GM23338 (cell line): ENCODE measurements around the gene GPHA2. TPM values are rescaled to one million over a fixed set of nuclear protein-coding genes. Genes with fewer than 3 reads are reported as not detected.

Experiments
- ATAC-seq: fragments of 200-7000 bp; cut with Tn5 transposase; 3 replicates; pipeline ENCODE4 v1.9.1; 2020
- DNase-seq: peaks from one replicate; pipeline ENCODE4 v3.0.0-alpha.2; 2015; ENCODE audit warnings: low spot score
- H2AFZ ChIP-seq: fragments of 200-600 bp; sonication (generic); 2 replicates; pipeline ENCODE4 v1.8.0; 2016; ENCODE audit warnings: antibody characterized with exemption, mild to moderate bottlenecking, moderate library complexity
- H3F3A ChIP-seq: fragments of 200-600 bp; sonication (generic); replicated peaks from 2 replicates; pipeline ENCODE4 v1.8.0; 2017; ENCODE audit warnings: antibody characterized with exemption, mixed run types, low read depth
- H3K27ac ChIP-seq: fragments of 200-600 bp; sonication (generic); 2 replicates; pipeline ENCODE4 v1.6.1; 2016; ENCODE audit warnings: low read depth
- H3K27me3 ChIP-seq: fragments of 200-600 bp; sonication (generic); 2 replicates; pipeline ENCODE4 v1.8.0; 2016; ENCODE audit warnings: mild to moderate bottlenecking, mixed run types, moderate library complexity; ENCODE audit not compliant: insufficient read depth
- H3K36me3 ChIP-seq: fragments of 200-600 bp; sonication (generic); 2 replicates; pipeline ENCODE4 v1.8.0; 2016; ENCODE audit warnings: mild to moderate bottlenecking; ENCODE audit not compliant: insufficient read depth
- H3K4me1 ChIP-seq: fragments of 200-600 bp; sonication (generic); 2 replicates; pipeline ENCODE4 v1.8.0; 2016; ENCODE audit warnings: mild to moderate bottlenecking, moderate library complexity; ENCODE audit not compliant: insufficient read depth
- H3K4me2 ChIP-seq: fragments of 200-600 bp; sonication (generic); 2 replicates; pipeline ENCODE4 v1.7.1; 2017; ENCODE audit warnings: mixed run types
- H3K4me3 ChIP-seq: fragments of 200-600 bp; sonication (generic); 2 replicates; pipeline ENCODE4 v1.6.1; 2016; ENCODE audit warnings: mixed run types
- H3K79me2 ChIP-seq: fragments of 200-600 bp; sonication (generic); replicated peaks from 2 replicates; pipeline ENCODE4 v1.8.0; 2017; ENCODE audit warnings: mild to moderate bottlenecking; ENCODE audit not compliant: insufficient read depth
- H3K9me2 ChIP-seq: fragments of 200-600 bp; sonication (generic); 2 replicates; pipeline ENCODE4 v1.8.0; 2017; ENCODE audit not compliant: insufficient read depth
- H4K20me1 ChIP-seq: fragments of 200-600 bp; sonication (generic); replicated peaks from 2 replicates; pipeline ENCODE4 v1.8.0; 2017; ENCODE audit warnings: mild to moderate bottlenecking; ENCODE audit not compliant: insufficient read depth
- H3K27ac Mint-ChIP-seq: 2 replicates; pipeline ENCODE4 v1.8.0; 2020; ENCODE audit warnings: inconsistent platforms, mild to moderate bottlenecking, moderate library complexity, mixed read lengths
- H3K27me3 Mint-ChIP-seq: 3 replicates; pipeline ENCODE4 v1.8.0; 2022; ENCODE audit warnings: low read depth, mild to moderate bottlenecking, moderate library complexity, mixed read lengths, inconsistent platforms; ENCODE audit not compliant: insufficient read depth, poor library complexity
- H3K36me3 Mint-ChIP-seq: 3 replicates; pipeline ENCODE4 v1.8.0; 2021; ENCODE audit warnings: low read depth, mild to moderate bottlenecking, inconsistent platforms, moderate library complexity, mixed read lengths
- H3K4me1 Mint-ChIP-seq: 3 replicates; pipeline ENCODE4 v1.8.0; 2020; ENCODE audit warnings: mild to moderate bottlenecking, inconsistent platforms, mixed read lengths
- H3K4me3 Mint-ChIP-seq: 3 replicates; pipeline ENCODE4 v1.8.0; 2021; ENCODE audit warnings: moderate library complexity, mild to moderate bottlenecking, inconsistent platforms, mixed read lengths
- H3K9me3 Mint-ChIP-seq: 3 replicates; pipeline ENCODE4 v1.8.0; 2020; ENCODE audit warnings: moderate library complexity, mild to moderate bottlenecking, inconsistent platforms, mixed read lengths
- CREB1 ChIP-seq: fragments of 250-450 bp; sonication (Bioruptor Pico); IDR thresholded peaks from 2 replicates; pipeline ENCODE4 v1.5.0; 2020; ENCODE audit warnings: low read depth, mild to moderate bottlenecking, moderate library complexity
- EZH2phosphoT487 ChIP-seq: fragments of 200-600 bp; sonication (generic); IDR thresholded peaks from one replicate; pipeline ENCODE4 v1.8.1; 2018; ENCODE audit warnings: antibody characterized with exemption; ENCODE audit not compliant: unreplicated experiment
- POLR2AphosphoS5 ChIP-seq: IDR thresholded peaks from 2 replicates; pipeline ENCODE4 v1.6.1; 2016; ENCODE audit warnings: antibody characterized with exemption, low read depth
- ZNF331 ChIP-seq: fragments of 250-450 bp; sonication (Bioruptor Pico); IDR thresholded peaks from 2 replicates; pipeline ENCODE4 v1.5.0; 2020; ENCODE audit warnings: low read depth, mild to moderate bottlenecking, moderate library complexity
- polyA plus RNA-seq: library from polyadenylated mRNA; unstranded; fragments of >200 nt; fragmentation: Nextera tagmentation; extraction: Ambion mirVana; gene quantifications from 2 replicates; pipeline ENCODE4 v1.2.1, GENCODE V29; 2016
- total RNA-seq: library from RNA; depleted of rRNA; stranded (reverse); fragments of >200 nt; shearing (Covaris generic); gene quantifications from 2 replicates; pipeline ENCODE4 v1.2.3, GENCODE V29; 2014
- TF ChIP-seq, protein P1 (sequence below): IDR thresholded peaks from one replicate; pipeline ENCODE4 v1.6.1; 2018; ENCODE audit warnings: antibody characterized with exemption; ENCODE audit not compliant: unreplicated experiment
- TF ChIP-seq, protein P2 (sequence below): IDR thresholded peaks from 2 replicates; pipeline ENCODE4 v1.6.1; 2016; ENCODE audit warnings: antibody characterized with exemption
- TF ChIP-seq, protein P3 (sequence below), 2 experiments: fragments of 200-600 bp in 1 of 2; sonication (generic) in 1 of 2; conservative IDR thresholded peaks; 2 replicates each; pipeline versions ENCODE4 v1.5.1 to v1.6.1; 2016 to 2017; ENCODE audit warnings: antibody characterized with exemption in 2 of 2, low read depth in 2 of 2, mild to moderate bottlenecking in 2 of 2, moderate library complexity in 1 of 2

GPHA2 gene
- total and polyA plus RNA-seq, 2 experiments from 2014 or later: 0.83 to 1.8 TPM

DNA sequence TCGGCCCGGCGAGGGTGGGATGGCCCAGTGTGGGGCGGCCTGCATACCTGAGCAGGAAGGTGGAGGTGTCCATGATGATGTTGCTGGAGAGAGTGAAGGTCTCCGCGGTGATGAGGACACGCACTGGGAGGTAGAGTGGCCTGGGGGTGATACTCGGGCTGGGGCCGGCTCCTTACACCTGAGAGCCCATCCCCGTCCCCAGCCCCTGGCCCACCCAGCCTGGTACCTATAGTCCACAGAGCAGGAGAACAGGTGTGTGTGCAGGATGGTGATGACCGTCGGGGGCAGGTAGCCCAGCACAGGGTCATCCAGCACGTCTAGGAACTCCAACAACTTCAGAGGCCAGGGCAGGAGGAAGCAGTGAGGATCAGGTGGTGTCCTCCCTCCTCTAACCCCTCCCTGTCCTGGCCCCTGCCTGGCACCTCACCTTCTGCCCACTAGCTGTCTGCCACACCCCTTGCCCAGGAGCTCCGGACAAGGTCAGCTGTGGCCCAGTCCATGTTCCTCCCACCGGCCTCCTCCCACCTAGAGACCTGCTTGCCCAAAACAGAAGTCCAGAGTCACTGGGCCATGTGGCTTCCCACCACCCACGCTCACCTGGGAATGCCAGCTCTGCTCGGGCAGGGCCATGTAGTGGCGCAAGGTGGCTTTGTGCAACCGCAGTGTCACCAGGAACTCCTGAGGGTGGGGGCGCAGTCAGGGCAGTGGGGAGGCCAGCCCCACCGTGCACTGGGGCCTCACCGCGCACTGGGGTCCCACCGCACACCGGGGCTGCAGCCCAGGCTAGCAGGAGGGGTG lies 30.0 kb downstream of the GPHA2 start (continued):
- TF ChIP-seq, protein P1, sequence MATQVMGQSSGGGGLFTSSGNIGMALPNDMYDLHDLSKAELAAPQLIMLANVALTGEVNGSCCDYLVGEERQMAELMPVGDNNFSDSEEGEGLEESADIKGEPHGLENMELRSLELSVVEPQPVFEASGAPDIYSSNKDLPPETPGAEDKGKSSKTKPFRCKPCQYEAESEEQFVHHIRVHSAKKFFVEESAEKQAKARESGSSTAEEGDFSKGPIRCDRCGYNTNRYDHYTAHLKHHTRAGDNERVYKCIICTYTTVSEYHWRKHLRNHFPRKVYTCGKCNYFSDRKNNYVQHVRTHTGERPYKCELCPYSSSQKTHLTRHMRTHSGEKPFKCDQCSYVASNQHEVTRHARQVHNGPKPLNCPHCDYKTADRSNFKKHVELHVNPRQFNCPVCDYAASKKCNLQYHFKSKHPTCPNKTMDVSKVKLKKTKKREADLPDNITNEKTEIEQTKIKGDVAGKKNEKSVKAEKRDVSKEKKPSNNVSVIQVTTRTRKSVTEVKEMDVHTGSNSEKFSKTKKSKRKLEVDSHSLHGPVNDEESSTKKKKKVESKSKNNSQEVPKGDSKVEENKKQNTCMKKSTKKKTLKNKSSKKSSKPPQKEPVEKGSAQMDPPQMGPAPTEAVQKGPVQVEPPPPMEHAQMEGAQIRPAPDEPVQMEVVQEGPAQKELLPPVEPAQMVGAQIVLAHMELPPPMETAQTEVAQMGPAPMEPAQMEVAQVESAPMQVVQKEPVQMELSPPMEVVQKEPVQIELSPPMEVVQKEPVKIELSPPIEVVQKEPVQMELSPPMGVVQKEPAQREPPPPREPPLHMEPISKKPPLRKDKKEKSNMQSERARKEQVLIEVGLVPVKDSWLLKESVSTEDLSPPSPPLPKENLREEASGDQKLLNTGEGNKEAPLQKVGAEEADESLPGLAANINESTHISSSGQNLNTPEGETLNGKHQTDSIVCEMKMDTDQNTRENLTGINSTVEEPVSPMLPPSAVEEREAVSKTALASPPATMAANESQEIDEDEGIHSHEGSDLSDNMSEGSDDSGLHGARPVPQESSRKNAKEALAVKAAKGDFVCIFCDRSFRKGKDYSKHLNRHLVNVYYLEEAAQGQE: no peak
- TF ChIP-seq EZH2phosphoT487: no peak
- TF ChIP-seq CREB1: no peak
- TF ChIP-seq, protein P2, sequence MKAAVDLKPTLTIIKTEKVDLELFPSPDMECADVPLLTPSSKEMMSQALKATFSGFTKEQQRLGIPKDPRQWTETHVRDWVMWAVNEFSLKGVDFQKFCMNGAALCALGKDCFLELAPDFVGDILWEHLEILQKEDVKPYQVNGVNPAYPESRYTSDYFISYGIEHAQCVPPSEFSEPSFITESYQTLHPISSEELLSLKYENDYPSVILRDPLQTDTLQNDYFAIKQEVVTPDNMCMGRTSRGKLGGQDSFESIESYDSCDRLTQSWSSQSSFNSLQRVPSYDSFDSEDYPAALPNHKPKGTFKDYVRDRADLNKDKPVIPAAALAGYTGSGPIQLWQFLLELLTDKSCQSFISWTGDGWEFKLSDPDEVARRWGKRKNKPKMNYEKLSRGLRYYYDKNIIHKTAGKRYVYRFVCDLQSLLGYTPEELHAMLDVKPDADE: no peak
- TF ChIP-seq, protein P3, sequence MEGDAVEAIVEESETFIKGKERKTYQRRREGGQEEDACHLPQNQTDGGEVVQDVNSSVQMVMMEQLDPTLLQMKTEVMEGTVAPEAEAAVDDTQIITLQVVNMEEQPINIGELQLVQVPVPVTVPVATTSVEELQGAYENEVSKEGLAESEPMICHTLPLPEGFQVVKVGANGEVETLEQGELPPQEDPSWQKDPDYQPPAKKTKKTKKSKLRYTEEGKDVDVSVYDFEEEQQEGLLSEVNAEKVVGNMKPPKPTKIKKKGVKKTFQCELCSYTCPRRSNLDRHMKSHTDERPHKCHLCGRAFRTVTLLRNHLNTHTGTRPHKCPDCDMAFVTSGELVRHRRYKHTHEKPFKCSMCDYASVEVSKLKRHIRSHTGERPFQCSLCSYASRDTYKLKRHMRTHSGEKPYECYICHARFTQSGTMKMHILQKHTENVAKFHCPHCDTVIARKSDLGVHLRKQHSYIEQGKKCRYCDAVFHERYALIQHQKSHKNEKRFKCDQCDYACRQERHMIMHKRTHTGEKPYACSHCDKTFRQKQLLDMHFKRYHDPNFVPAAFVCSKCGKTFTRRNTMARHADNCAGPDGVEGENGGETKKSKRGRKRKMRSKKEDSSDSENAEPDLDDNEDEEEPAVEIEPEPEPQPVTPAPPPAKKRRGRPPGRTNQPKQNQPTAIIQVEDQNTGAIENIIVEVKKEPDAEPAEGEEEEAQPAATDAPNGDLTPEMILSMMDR (conservative IDR thresholded peaks at IDR 0.05; ENCODE audit: low read depth in 2 of 2): no peak

DNA sequence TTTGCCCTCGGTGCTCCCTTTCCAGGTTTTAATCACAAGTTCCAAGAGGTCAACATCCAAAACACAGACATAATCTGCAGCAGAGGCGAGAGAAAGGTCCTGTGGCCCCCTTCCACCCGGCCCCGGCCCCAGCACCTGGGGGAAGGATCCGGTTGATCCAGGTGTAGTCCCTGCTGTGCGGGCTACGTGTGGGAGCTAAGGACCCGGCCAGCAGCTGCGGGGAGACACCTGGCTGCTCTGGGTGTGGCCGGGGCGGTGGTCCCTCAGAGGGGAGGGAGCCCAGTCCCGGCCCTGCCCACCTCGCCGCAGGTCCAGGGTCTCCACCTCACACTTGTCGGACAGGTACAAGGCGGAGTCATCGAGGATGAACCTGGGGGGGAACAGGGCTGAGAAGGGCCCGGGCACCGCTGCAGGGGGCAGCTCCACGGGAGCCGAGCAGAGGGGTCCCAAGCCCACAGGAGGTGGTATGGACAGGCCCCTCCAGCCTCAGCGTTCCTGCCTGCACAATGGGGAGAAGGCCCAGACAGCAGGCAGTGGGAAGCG lies 32.3 kb downstream of the GPHA2 start:
- no peak overlapping the region for H3K4me2 ChIP-seq
- H3K4me3 ChIP-seq: no peak overlapping the region
- H3K4me1 ChIP-seq: no peaks in the 10 kb centered on the region
- no peaks in the 10 kb centered on the region; the same call in none of the 2 replicates for H4K20me1 ChIP-seq
- no peaks in the 10 kb centered on the region for H3F3A ChIP-seq
- H3K36me3 ChIP-seq: no peaks in the 10 kb centered on the region
- DNase-seq: no peak
- no peaks in the 10 kb centered on the region for H3K9me2 ChIP-seq
- Mint-ChIP-seq H3K27ac (no peak overlapping the region), H3K9me3 (no peaks in the 10 kb centered on the region; the same call in 2 of the 3 replicates), H3K4me1 (no peaks in the 10 kb centered on the region), H3K27me3 (peaks cover 11% of the 10 kb centered on the region), H3K36me3 (peaks cover 4% of the 10 kb centered on the region; the same call in 1 of the 3 replicates), H3K4me3 (no peak overlapping the region)
- H3K27me3 ChIP-seq: no peaks in the 10 kb centered on the region
- no peak overlapping the region for H3K27ac ChIP-seq
- H3K79me2 ChIP-seq: no peaks in the 10 kb centered on the region
- ATAC-seq: no peak
- no peak overlapping the region for H2AFZ ChIP-seq
- TF ChIP-seq POLR2AphosphoS5 (no peak), ZNF331 (CRISPR knock-in tag) (no peak), CREB1 (no peak)
- TF ChIP-seq, protein P1: no peak
